GM21619 (cell line): ENCODE data around the gene BRK1.
"Not testable (repeated sequence)": the region's sequence is repeated elsewhere in the genome, so short reads cannot be mapped to it uniquely, and the experiment has no call there.

Experiments
- ATAC-seq: cut with Tn5 transposase; IDR thresholded peaks from one replicate; pipeline ENCODE4 v1.9.1; 2021; ENCODE audit not compliant: unreplicated experiment

The BRK1 gene

DNA sequence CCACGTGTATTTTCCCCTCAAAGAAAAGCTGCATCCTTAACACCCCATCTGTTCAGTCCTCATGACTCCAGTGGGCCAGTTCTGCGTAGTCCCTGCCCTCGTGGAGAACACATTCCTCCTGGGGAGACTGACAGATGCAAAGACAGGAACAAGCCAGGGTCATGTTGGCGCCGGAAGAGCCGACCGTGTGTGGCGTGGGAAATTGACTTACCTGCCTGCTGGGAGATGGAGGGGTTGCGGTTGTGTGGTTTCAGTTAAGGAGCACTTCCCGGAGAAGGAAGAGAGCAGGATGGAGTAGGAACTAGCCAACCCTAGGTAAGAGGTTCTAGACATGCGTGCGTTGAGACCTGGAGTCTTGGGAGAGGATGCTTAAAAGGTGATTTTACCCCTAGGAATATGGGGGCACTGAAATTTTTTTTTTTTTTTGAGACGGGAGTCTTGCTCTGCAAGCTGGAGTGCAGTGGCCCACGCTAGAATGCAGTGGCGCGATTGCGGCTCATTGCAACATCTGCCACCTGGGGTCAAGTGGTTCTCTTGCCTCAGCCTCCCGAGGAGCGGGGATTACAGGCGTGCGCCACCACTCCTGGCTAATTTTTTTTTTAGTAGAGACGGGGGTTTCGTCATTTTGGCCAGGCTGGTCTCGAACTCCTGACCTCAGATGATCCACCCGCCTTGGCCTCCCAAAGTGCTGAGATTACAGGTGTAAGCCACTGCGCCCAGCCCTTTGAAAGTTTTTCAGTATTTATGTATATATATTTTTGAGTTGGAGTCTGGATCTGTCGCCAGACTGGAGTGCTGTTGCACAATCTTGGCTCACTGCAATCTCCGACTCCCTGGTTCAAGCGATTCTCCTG lies 27.5 kb downstream of the BRK1 start:
- ATAC-seq: no peak

DNA sequence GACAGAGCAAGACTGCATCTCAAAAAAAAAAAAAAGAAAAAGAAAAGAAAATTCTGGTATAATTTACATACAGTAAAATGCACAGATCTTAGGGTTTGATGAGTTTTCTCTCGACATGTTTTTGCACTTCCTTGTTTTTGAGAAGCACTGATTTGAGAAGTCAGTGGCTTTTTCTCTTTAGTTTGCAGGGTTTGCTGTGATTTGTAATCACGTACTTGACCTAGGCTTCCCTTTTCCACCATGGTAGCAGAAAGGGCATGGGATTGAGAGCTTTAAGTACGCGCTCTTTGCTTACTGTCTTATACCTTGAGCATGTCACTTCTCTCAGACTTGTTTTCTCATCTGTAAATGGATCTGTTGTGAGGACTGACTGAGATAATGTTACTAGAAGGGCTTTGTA lies 30.2 kb downstream of the BRK1 start:
- ATAC-seq: no peak

DNA sequence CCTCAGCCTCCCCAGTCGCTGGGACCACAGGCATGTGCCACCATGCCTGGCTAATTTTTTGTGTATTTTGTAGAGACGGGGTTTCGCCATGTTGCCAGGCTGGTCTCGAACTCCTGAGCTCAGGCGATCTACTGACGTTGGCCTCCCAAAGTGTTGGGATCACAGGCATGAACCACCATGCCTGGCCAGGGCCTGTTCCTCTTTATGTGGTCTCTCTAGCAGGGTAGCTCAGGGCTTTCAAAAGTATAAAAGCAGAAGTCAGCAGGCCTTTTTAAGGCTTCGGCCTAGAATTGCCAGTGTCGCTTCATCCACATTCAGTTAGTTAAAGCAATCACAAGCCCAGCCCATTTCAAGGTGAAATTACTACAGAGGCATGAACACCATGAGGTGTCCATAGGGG lies 33.8 kb downstream of the BRK1 start:
- ATAC-seq: no peak

DNA sequence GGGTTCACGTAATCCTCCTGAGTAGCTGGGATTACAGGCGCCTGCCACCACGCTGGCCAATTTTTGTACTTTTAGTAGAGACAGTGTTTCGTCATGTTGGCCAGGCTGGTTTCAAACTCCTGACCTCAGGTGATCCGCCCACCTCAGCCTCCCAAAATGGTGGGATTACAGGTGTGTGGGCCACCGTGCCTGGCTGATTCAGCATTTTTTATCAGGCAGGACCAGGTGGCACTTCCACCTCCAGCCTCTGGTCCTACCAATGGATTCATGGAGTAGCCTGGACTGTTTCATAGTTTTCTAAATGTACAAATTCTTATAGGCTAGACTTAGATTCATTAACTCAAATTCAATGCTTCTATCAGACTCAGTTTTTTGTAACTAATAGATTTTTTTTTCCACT lies 35.5 kb downstream of the BRK1 start:
- ATAC-seq: no peak

DNA sequence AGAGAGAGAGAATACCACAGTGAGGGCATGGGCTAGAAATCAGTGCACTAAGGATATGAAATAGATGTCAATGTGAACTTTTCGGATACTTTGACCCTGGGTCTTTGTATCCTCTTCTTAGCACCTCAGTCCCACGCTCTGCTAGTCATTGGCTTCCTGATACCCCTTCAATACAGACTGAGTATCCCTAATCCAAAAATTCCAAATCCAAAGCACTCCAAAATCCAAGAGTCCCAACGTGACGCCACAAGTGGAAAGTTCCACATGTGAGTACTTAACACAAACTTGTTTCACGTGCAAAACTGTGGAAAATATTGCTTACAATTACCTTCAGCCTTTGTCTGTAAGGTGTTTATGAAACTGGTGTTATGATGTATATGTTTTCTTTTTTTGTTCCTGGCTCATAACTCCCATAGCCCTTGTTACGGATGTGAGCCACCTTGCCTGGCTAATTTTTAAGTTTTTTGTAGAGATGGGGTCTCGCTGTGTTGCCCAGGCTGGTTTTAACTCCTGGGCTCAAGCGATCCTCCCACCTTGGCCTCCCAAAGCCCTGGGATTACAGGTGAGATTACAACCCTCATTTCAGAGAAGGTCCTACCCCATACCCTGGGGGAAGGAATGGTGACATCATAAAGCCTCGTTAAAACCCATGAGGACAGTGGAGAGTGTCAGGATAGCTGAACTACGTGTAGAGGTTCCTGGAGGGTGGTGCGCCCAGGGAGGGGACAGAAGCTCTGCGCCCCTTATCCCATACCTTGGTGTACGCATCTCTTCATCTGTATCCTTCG lies 39.1 kb downstream of the BRK1 start:
- no peak for ATAC-seq

DNA sequence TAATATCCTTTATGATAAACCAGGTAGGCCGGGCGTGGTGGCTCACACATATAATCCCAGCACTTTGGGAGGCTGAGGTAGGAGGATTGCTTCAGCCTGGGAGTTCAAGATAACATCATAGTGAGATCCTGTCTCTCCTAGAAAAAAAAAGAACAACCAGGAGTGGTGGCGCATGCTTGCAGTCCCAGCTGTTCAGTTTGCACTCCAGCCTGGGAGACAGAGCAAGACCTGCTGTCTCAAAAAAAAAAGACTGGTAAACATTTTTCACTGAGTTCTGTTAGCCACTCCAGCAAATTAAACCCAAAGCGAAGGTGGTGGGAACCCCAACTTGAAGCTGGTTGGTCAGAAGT lies 39.6 kb downstream of the BRK1 start:
- ATAC-seq: no peak

DNA sequence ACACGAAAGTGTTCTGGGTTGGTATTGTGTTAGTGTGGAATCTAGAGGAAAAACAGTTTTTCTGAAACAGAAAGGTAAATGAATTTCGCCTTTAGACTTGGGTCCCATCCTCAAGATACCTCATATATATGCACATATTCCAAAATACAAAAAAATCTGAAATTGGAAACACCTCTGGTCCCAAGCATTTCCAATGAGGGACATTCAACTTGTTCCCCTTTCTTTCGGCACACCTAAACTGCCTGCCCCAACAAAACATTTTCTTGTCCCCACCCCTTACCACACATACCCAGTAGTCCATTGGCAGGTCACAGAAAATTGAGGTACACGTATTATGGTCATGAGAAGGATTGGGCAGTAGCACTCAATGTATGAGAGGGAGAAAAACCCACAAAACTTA lies 40.2 kb downstream of the BRK1 start:
- no peak for ATAC-seq

DNA sequence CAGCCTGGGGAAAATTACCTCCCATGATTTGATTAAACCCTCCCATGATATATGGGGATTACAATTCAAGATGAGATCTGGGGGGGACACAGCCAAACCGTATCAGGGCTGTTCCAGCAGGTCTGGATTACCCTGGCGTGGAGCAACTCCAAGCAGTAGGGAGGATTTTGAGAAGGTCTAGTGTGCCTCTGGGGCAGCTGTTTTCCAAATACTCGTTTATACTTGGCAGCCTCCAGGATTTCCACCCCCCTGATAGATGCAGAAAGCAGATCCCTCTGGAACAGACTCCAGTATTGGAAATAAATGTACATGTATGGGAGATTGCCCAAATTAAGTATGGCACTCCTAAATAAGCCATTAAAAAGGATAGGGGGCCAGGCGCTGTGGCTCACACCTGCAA lies 41.6 kb downstream of the BRK1 start:
- no peak for ATAC-seq

DNA sequence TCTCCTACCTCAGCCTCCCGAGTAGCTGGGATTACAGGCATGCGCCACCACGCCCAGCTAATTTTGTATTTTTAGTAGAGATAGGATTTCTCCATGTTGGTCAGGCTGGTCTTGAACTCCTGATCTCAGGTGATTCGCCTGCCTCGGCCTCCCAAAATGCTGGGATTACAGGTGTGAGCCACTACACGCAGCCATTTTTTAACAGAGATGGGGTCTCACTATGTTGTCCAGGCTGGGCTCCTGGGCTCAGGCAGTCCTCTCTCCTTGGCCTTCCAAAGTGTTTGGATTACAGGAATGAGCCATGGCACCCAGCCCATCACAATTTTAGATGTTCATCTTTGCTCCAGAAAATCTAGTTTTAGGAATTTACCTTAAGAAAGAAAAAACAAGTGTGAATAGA lies 43.1 kb downstream of the BRK1 start:
- ATAC-seq: not testable (repeated sequence)

DNA sequence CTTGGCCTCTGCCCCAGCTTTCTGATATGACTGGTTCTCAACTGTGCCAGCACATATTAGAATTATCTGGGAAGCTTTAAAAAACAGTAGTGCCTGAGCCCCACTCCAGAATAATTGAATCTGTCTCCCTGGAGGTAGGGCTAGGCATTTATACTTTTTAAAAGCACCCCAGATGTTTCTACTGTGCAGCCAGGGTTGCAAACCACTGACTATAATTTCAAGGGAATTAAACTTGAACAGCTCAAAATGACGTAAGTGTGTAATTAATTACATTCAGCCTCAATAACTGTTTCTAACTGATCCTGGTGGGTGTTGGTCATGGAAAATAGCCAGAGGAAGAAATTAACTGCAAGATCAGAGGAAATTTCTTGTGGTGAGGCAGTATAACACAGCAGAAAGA lies 44.9 kb downstream of the BRK1 start:
- no peak for ATAC-seq

DNA sequence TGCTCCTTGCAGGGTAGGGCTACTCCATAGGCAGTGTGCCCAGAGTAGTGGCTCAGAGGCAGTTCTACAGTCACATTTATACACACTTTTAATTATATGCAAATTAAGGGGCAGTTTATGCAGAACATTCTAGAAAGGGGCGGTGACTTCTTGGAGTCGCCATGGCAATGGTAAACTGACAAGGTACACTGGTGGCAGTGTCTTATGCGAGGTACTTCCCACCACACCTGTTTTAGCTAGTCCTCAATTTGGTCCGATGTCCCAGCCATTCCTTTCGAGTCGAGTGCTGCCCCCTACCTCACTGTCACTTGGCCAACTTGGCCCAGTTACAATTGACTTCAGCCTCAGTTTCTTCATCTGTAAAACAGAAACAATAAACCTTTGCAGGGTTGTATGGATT lies 45.5 kb downstream of the BRK1 start:
- no peak for ATAC-seq

DNA sequence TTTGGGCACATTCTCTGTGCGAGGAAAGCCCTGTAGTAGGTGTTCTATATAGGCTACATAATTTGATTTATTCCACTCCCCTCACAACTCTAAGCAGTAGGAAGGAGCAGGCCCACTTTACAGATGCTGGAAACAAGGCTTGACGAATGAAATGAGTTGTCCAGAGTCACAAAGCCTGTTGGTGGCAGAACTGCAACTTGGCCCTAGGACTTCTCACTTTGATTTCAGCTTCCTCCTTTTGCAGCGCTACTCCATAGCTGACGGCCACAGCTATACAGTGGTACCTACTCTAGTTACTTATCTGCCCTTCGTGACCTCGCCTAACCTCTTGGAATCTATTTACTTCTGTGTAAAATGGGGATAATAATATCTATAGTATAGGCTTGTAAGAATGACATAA lies 46.7 kb downstream of the BRK1 start:
- no peak for ATAC-seq

DNA sequence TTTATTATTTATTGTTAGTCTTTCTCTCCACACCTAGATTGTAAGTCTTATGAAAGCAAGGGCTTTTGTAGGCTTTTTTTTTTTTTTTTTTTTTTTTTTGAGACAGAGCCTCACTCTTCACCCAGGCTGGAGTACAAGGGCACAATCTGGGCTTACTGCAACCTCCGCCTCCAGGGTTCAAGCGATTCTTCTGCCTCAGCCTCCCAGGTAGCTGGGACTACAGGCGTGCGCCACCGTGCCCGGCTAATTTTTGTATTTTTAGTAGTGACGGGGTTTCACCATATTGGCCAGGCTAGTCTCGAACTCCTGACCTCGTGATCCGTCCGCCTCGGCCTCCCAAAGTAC lies 48.7 kb downstream of the BRK1 start:
- not testable (repeated sequence) for ATAC-seq

DNA sequence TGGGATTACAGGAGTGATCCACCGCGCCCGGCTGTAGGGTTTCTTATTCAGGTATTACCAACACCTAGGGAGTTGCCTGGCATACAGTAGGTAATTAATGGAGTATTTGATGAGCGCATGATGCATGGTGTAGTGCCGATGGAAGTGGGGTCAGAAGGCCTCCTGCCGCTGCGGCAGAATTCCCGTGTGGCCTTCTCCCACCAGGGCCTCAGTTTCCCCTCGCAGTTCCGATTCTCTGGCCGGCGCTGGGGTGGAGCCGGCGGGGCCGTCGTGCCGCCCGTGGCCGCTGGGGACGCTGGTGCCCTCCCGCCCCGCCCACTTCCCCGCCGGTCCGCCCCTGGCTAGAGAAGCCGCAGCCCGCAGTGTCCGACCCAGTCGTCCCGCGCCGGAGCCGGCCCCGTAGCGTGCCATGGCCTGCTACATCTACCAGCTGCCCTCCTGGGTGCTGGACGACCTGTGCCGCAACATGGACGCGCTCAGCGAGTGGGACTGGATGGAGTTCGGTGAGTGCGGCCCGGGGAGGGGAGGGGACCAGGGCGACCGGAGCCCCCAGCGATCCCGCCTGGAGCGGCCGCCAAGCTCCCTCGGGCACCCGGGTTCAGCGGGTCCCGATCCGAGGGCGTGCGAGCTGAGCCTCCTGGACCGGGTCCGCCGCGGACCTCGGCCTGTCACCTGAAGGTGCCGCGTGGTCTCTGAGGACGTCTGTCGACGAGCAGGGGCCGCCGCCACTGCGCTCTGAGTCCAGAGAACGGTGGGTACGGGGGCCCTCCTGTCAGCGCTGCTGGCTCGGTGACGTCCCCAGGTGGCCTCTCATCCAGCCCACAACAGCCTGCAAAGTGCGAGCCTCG lies 49.3 kb downstream of the BRK1 start, which contains the start of gene IRAK2:
Gene IRAK2, plus strand, starts transcription at position 374 of the 848 bp plus-strand sequence. Its CDS starts 36 bp downstream, at position 410.
- ATAC-seq: peak; percentile 81

DNA sequence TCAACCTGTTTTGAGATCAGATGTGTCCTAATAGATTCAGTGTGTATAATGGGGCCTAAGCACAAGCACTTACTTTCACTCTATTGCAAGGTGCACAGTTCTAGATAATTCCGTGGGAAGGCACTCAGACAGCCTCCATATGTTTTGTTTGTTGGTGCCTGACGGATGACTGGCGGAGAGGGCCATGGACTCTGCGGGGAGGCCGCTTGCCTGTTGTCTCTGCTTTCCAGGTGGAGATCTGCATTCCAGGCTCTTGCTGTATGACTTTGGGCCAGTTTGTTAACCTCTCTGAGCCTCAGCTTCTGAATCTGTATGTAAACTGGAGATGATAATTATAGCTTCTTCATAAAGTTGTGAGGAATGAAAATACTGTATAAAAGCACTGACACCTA lies 50.7 kb downstream of the BRK1 start:
- ATAC-seq: no peak

DNA sequence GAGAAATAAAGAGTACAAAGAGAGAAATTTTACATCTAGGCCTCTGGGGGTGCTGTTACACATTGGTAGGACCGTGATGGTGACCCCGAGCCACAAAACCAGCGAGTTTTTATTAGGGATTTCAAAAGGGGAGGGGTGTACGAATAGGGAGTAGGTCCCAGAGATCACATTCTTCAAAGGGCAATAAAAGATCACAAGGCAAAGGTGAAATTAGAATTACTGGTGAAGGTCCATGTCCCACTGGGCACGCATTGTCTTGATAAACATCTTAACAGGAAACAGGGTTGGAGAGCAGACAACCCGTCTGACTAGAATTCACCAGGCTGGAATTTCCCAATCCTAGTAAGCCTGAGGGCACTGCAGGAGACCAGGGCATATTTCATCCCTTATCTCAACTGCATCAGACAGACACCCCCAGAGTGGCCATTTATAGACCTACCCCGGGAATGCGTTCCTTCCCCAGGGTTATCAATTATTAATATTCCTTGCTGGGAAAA lies 53.6 kb downstream of the BRK1 start:
- no peak for ATAC-seq

DNA sequence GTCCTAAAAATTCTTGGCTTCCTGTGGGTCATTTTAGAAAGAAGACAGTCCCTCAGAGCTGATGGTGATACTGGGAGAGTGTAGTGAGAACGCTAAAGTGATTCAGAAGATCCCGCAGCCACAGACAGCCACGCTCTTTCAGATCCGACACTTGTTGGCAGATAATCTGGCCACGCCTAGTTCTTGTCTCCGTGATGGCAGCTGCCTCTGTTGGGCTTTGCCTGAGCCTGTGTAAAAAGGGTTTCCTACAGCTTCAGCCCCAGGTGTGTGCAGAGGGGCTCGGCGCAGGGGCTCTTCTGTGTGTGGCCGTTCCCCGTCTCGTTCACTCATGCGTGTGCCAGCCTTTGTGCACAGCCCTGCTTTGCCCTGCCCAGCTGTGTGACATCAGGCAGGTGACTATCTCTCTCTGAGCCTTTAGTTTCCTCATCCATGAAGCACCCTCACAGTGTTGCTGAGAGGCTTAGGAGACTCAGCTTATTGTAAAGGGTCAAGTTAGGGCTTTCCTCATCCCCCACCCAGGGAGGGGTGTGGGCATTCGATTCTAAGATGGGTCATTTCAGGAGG lies 55.5 kb downstream of the BRK1 start:
- ATAC-seq: no peak

DNA sequence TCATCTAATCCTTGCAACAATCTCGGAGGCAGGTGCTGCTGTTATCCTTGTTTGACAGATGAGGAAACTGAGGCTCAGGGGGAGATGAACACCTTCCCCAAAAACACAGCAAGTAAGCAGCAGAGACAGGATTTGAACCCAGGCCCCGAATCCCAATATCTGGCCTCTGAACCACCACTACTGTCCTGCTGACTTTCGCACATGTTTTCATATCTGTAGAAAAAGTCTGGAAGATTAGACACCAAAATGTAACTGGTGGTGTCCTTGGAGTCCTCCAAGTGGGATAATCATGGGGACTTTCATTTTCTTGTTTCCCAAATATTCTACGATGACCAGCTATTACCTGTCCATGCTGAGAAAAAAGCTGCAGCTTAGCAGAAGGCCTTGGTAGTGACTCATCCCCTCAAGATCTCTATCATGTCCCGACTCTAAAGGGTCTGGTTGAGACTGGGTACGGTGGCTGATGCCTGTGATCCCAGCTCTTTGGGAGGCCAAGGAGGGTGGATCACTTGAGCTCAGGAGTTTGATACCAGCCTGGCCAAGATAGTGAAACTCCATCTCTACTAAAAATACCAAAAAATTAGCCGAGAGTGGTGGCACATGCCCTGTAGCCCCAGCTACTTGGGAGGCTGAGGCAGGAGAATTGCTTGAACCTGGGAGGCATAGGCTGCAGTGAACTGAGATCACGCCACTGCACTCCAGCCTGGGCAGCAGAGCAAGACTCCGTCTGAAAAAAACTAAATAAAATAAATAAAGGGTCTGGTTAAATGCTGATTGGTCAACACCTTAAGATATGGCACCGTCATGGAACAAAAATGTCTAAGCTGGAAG lies 57.8 kb downstream of the BRK1 start:
- ATAC-seq: peak; percentile 25

DNA sequence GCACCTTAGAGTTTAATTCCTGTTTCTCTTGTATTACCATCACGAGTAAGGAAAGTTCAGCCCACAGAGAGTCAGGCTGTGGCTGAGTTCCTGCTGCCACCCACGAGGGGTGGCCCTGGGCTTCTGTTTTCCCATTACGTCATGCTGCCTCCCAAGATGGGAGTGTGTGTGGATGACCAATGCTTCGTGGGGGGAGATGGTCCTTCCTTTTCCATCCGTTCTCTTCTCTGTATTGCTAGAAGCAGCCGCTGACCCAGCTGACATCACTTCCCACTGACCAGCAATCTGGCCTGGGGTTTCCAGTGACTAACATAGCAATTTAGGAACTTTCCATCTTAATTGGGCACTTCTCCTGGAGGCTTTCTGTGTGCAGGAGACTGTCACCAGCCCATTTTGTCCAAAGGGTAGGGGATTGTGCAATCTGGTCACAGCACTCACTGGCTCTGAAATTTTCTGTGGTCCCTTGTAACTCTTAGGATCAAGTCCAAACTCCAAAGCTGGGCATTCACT lies 58.5 kb downstream of the BRK1 start:
- peak; percentile 43 for ATAC-seq

DNA sequence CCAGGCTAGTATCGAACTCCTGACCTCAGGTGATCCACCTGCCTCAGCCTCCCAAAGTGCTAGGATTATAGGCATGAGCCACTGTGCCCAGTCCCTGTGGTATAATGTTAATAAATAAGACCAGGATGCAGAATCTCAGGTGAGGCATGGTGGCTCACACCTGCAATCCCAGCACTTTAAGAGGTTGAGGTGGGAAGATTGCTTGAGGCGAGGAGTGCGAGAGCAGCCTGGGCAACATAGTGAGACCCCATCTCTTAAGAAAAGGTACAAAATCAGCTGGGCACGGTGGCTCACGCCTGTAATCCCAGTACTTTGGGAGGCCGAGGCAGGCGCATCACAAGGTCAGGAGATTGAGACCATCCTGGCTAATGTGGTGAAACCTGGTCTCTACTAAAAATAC lies 59.9 kb downstream of the BRK1 start:
- ATAC-seq: not testable (repeated sequence)
